GM06990 (cell line): ENCODE results near the gene AGAP1.

ENCODE experiments used
- DNase-seq: peaks from one replicate; pipeline ENCODE4 v3.0.0-alpha.2; 2011; ENCODE audit not compliant: insufficient read length; ENCODE audit errors: extremely low read depth
- H3K27me3 ChIP-seq: replicated peaks from 2 replicates; pipeline ENCODE4 v1.6.0; 2011; ENCODE audit warnings: low read length; ENCODE audit not compliant: control insufficient read depth, insufficient read depth
- H3K36me3 ChIP-seq: 2 replicates; pipeline ENCODE4 v1.5.1; 2011; ENCODE audit warnings: low read length; ENCODE audit not compliant: control insufficient read depth, insufficient read depth
- H3K4me3 ChIP-seq: replicated peaks from 2 replicates; pipeline ENCODE4 v1.5.1; 2011; ENCODE audit warnings: low read depth, mild to moderate bottlenecking, control low read depth, low read length
- TF ChIP-seq, protein P1 (sequence below): IDR thresholded peaks from 2 replicates; pipeline ENCODE4 v1.5.1; 2011; ENCODE audit warnings: low read length, control low read depth, mild to moderate bottlenecking, inconsistent platforms; ENCODE audit not compliant: insufficient read depth, poor library complexity, severe bottlenecking

Gene AGAP1

DNA sequence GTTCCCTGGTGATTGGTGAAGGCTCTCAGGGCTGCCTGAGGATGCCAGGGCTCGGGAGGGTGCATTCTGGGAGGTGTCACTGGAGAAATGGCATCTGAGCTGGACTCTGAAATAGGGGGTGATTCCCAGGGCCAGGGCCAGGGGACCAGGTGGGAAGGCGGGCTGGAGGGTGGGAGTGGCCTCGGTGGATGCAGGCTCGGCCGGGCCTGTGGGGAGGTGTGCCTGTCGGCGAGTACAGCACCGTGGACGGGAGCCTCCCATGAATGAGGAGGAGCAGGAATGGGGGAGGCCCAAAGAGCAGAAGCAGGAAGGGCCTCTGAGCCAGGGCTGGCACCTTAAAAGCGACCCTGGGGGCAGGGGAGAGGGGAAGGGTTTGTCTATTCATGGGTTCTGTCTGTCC lies 557.5 kb downstream of the AGAP1 start:
- Histone ChIP-seq H3K27me3 (peaks cover 3% of the 10 kb centered on the region), H3K4me3 (no peak overlapping the region), H3K36me3 (no peaks in the 10 kb centered on the region)
- TF ChIP-seq, protein P1, sequence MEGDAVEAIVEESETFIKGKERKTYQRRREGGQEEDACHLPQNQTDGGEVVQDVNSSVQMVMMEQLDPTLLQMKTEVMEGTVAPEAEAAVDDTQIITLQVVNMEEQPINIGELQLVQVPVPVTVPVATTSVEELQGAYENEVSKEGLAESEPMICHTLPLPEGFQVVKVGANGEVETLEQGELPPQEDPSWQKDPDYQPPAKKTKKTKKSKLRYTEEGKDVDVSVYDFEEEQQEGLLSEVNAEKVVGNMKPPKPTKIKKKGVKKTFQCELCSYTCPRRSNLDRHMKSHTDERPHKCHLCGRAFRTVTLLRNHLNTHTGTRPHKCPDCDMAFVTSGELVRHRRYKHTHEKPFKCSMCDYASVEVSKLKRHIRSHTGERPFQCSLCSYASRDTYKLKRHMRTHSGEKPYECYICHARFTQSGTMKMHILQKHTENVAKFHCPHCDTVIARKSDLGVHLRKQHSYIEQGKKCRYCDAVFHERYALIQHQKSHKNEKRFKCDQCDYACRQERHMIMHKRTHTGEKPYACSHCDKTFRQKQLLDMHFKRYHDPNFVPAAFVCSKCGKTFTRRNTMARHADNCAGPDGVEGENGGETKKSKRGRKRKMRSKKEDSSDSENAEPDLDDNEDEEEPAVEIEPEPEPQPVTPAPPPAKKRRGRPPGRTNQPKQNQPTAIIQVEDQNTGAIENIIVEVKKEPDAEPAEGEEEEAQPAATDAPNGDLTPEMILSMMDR = no peak
- no peak for DNase-seq

DNA sequence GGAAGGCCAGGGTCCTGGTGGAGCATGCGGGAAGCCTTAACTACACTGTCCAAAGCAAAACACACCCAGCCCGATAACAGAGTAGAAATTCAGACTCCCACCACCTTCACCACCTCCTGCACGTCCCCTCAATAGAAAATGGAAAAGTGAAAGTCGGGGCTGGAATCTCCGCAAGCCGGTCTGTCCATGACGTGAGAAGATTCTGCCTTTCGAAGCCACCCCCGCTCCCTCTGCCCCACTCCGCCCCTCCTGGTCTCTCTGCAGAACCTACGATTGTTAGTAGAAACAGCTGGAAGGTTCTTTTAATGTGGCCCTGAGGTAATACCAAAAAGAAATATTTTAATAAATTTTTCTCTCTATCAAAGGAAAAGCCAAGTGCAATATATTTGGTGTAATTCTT lies 558.0 kb downstream of the AGAP1 start:
- TF ChIP-seq, protein P1 = no peak
- no peaks in the 10 kb centered on the region for H3K36me3 ChIP-seq
- peaks cover 3% of the 10 kb centered on the region for H3K27me3 ChIP-seq
- DNase-seq = no peak
- H3K4me3 ChIP-seq = no peak overlapping the region

DNA sequence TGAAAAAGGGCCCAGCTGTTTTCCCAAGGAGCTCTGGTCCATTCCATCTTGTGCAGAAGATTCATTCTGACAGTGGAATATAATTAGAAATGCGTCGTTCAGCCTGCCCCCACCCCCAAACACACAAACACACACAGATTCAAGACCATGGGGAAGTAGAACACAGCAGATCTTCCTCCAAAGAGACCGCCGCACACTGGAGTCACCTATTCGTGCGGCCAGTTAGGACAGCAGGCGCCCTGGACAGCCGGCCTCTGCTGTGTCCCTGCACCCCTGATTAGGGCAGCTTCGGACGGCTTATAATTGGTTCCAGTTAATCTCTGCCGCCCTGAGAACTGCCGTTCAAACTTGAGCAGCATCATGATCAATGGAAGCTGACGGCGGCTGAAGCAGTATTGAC lies 558.4 kb downstream of the AGAP1 start:
- Histone ChIP-seq H3K4me3 (no peak overlapping the region), H3K36me3 (no peaks in the 10 kb centered on the region), H3K27me3 (peaks cover 3% of the 10 kb centered on the region)
- no peak for DNase-seq
- TF ChIP-seq, protein P1 = no peak

DNA sequence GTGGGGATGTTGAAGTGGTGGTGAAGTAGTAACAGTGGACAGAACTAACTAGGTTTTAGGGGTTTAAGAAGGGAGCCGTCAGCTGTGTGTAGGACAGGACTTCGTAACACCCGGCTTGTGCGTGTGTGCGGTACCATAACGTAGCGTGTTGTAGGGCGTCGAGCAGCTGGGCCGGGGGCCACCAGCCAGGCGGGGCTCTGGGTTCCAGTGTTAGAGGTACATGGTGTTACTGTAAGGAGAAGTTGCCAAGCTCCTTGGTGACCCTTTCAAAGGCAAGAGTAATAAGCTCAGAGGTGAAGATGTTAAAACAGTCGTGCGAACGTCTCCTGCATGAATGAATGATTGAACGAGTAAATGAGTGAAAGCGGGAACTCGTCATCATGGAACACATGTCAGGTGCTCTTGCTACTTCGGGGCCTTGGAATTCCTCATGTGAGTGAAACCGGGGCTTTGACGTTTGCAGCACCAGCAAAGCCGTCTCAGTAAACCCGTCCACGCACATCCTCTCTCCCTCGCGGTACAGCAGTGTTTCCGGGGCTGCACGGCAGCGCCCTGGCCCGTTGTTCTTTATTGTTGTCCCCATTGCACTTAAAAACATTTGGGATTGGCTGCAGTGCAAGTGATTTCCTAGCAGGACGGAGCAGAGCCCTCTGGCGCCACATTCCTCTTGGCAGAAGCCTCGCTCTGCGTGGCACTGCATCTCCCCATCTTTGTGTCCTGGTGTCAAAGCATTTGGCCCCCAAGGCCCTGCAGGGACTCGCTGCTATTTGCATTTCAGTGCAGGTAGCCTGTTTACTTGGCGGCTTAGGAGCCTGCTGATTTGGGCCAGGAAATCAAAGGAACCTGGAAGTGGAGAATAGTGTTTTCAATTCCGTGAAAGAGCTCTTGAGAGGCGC lies 559.3 kb downstream of the AGAP1 start:
- H3K4me3 ChIP-seq = no peak overlapping the region
- peaks cover 3% of the 10 kb centered on the region for H3K27me3 ChIP-seq
- H3K36me3 ChIP-seq = no peaks in the 10 kb centered on the region
- TF ChIP-seq, protein P1 = no peak
- no peak for DNase-seq

DNA sequence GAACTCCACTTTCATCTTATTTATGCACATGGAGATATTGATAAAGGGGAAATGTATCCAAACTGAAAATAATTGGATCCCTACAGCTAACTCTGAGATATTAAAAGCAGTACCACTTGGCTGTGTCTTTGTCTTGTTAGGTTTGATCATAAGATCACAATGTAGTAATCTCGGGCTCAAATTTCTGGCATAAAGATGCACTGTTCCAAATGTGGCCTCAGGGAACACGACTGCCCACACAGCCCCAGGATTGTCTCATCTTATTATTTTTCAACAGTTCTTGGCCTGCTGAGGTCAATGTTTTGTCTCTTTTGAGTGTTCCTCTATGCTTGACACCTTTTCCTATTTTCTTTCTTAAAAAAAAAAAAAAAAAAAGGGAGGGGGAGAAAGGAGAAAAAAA lies 560.3 kb downstream of the AGAP1 start:
- TF ChIP-seq, protein P1 = no peak
- Histone ChIP-seq H3K36me3 (no peaks in the 10 kb centered on the region), H3K4me3 (no peak overlapping the region), H3K27me3 (peaks cover 3% of the 10 kb centered on the region)
- no peak for DNase-seq
